Epithelial cell of proximal tubule (primary cell): ENCODE results near the gene MAFB. TPM values are rescaled to one million over a fixed set of nuclear protein-coding genes. Genes with fewer than 3 reads are reported as not detected.

Experiments
- DNase-seq: peaks from one replicate; pipeline ENCODE4 v3.0.0-alpha.2; 2011; ENCODE audit warnings: low read depth
- H3K4me3 ChIP-seq: 2 replicates; pipeline ENCODE4 v1.5.1; 2011; ENCODE audit warnings: low read depth, mild to moderate bottlenecking, low read length
- total RNA-seq: library from RNA; depleted of rRNA; stranded (reverse); fragments of >200 nt; gene quantifications from 2 replicates; pipeline ENCODE4 v1.2.3, GENCODE V29; 2015
- TF ChIP-seq, protein P1 (sequence below): conservative IDR thresholded peaks from 2 replicates; pipeline ENCODE4 v1.5.1; 2012; ENCODE audit warnings: low read depth, mild to moderate bottlenecking, low read length

Gene MAFB
- total RNA-seq, 1 donor from 2014 or later: 0.12 TPM

DNA sequence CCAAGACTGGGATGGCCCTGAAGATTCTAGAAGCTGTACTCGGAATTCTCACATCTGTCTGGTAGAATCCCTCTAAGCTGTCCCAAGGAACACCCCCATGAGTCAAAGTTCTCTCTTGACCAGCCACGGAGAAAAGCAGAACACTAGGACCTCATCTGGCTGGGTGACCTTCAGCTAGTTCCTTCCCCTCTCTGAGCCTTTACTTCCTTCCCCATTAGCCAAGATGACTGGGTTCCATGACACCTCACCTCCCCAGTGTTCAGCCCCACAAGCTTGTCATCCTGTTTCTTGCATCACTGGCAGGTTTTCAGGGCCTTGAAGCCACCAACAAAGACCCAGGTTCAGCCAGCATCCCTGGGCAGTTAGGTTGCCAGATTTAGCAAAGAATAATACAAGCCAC is 47.8 kb downstream of the MAFB start:
- H3K4me3 ChIP-seq: no peak overlapping the region
- TF ChIP-seq, protein P1, sequence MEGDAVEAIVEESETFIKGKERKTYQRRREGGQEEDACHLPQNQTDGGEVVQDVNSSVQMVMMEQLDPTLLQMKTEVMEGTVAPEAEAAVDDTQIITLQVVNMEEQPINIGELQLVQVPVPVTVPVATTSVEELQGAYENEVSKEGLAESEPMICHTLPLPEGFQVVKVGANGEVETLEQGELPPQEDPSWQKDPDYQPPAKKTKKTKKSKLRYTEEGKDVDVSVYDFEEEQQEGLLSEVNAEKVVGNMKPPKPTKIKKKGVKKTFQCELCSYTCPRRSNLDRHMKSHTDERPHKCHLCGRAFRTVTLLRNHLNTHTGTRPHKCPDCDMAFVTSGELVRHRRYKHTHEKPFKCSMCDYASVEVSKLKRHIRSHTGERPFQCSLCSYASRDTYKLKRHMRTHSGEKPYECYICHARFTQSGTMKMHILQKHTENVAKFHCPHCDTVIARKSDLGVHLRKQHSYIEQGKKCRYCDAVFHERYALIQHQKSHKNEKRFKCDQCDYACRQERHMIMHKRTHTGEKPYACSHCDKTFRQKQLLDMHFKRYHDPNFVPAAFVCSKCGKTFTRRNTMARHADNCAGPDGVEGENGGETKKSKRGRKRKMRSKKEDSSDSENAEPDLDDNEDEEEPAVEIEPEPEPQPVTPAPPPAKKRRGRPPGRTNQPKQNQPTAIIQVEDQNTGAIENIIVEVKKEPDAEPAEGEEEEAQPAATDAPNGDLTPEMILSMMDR: no peak
- no peak for DNase-seq

DNA sequence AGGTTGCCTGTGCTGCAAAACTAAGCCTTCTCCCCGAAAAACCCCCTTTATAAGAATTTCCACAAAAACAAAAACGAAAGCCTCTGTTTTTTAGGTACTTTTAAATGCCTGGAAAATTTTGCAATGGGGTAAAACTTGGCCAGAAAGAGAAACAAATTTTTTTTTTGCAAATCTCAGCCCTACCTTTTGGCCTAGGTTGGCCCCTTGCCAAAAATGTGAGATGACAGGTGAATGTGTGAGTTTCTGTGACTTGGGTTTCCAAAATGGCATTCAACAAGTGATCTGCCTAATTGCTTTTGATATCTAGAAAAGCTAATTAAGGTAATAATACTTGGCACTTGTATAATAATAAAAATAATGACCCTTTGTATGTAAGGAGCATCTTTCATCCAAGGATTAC is 48.4 kb downstream of the MAFB start:
- TF ChIP-seq, protein P1: no peak
- H3K4me3 ChIP-seq: no peak overlapping the region
- DNase-seq: no peak

DNA sequence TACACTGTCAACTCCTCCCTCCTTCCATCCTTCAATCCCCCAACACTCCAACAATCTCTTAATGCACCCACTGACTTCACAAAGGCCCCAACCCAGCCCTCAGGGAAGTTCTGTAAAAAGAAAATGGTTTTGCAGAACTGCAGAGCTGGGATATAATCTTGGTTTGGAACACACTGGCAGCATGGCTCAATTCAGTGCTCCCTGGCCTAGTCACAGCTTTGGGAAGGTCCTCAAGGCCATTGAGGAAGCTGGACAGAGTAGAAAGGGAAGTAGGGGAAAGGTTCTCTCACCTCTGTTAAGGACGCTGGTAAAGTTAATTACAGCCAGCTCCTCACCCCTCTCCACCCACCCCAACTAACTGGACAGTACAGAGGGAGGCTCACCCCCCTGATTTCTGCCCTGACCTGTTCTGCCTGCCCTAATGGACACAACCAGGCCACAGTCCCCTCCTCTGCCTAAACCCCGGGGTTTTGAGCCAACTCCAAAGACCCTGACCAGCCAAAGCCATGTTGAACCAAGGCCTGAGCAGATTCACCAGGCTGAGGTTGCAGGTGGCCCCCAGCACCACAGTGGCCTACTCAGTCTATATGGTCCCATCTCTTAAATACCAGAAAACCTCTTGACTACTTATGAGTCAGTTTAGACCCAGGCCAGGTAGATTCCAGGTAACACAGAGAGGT is 49.2 kb downstream of the MAFB start:
- TF ChIP-seq, protein P1: no peak
- no peak overlapping the region for H3K4me3 ChIP-seq
- no peak for DNase-seq

DNA sequence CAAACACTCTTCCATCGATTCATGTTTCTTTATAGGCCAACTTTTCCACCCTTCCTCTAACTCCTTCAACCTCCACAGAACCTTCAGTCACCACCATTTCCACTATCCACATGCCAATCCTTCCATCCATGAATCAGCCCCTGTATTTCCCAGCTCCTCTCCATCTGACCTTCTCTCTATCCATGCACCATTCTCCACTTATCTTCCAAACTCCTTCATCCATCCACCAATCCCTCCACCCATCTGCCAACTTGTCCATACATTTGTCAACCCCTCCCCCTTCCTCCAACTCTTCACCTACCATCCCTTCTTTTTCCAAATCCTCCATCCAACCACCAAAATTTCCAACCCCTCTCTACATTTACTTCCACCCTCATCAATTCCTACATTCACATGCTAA is 49.9 kb downstream of the MAFB start:
- TF ChIP-seq, protein P1: no peak
- H3K4me3 ChIP-seq: no peak overlapping the region
- no peak for DNase-seq

DNA sequence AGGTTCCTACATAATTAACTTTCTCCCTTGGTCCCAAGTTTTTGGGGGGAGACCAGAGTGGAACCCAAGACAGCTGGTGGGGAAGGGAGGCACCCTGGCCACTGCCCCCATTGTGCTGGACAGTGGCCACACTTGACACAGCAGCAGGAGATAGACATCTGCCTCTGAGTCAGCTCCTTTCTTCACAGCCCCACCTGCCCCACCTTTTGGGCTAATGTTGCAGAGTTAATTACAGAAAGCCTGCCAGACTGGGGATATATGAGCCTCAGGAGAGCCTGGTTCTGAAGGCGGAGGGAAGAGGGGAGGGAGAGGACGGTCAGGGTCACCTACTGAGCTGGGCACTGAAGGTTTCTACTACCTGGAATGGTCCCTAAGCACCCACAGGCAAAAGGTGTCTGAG is 50.6 kb downstream of the MAFB start:
- TF ChIP-seq, protein P1: no peak
- no peak for DNase-seq
- no peak overlapping the region for H3K4me3 ChIP-seq

DNA sequence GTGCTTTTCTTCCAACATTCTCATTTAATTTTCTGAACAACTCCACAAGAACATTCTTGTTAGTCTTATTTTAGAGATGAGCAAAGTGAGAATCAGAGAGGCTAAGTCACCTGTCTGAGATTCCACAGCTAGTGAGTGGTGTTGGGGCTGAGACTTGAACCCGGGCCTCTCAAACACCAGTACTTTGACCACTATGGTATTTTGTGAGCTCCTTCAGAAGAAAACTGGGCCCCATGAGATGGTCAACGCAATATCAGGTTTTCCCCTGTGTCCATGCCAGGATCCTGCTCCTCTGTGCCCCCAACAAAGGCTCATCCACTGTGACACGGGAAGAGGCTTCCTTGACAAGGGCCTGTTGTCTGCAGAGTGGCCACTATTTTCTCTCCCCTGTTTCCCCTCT is 51.9 kb downstream of the MAFB start:
- TF ChIP-seq, protein P1: no peak
- no peak overlapping the region for H3K4me3 ChIP-seq
- DNase-seq: no peak

DNA sequence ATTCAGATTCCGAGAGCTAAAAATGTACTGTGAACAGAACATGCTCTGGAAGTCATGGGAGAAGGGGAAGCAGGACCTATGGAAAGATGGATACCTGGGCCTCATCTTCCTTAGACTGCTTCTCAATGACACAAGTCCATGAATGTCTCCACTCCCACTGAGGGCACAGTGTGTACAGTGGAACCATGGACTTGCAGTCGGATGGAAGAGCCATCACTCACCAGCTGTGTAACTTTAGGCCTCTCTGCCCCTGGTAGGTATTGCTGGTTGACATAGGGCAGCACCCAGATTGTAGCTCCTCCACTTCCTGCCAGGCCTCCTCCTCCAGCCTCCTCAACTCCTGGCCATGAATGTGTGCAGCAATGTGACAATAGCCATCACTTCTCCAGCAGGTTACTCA is 52.5 kb downstream of the MAFB start:
- TF ChIP-seq, protein P1: no peak
- no peak overlapping the region for H3K4me3 ChIP-seq
- no peak for DNase-seq
